ENCODE results near the gene CAMTA1.

CAMTA1 gene

DNA sequence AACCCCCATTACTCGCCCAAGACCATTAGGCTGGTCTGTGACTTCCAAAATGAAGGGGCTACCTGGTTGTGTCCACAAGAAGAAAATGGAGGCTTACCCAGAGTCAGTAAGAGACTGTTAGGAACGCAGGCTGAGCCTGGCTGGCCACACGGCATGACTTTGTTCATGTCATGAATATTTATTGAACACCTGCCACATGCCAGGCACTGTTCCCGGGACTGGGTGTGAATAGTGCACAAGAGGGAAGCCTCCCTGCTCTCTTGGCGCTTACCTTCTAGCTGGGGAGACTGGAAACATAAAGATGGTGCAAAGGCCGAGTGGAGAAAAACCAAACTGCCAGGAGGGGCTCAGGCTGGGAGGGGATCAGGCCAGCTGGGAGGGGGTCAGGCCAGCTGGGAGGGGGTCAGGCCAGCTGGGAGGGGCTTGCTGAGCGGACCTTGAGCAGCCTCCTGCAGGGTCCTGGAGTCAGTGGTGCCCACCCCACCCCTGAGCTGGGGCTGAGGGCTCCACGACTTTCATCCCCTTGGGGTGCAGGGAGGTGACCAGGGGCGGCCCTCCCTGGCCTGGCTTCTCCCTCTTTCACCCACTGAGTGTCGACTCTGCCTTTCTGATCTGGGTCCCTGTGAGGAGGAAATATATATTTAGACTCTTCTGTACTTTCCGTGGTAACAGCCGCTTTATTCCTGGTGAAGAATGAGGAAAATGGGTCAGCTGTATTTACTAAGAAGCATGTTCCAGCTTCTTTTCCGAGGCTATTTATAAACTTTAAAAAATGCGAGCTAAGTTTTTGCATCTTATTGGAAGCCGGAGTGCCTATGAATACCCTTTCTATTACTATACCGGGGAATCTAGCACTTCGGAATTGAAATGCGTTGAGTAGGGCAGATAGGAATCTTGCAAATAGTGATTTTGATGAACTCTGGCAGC, 139.0 kb downstream of the CAMTA1 start:
- TF ChIP-seq, protein P1, sequence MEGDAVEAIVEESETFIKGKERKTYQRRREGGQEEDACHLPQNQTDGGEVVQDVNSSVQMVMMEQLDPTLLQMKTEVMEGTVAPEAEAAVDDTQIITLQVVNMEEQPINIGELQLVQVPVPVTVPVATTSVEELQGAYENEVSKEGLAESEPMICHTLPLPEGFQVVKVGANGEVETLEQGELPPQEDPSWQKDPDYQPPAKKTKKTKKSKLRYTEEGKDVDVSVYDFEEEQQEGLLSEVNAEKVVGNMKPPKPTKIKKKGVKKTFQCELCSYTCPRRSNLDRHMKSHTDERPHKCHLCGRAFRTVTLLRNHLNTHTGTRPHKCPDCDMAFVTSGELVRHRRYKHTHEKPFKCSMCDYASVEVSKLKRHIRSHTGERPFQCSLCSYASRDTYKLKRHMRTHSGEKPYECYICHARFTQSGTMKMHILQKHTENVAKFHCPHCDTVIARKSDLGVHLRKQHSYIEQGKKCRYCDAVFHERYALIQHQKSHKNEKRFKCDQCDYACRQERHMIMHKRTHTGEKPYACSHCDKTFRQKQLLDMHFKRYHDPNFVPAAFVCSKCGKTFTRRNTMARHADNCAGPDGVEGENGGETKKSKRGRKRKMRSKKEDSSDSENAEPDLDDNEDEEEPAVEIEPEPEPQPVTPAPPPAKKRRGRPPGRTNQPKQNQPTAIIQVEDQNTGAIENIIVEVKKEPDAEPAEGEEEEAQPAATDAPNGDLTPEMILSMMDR (conservative IDR thresholded peaks at IDR 0.05; ENCODE audit: low read depth, low read length): no peak
- no peak for DNase-seq (ENCODE audit: low read depth)
- H3K4me3 ChIP-seq (ENCODE audit: low read length): no peak overlapping the region

DNA sequence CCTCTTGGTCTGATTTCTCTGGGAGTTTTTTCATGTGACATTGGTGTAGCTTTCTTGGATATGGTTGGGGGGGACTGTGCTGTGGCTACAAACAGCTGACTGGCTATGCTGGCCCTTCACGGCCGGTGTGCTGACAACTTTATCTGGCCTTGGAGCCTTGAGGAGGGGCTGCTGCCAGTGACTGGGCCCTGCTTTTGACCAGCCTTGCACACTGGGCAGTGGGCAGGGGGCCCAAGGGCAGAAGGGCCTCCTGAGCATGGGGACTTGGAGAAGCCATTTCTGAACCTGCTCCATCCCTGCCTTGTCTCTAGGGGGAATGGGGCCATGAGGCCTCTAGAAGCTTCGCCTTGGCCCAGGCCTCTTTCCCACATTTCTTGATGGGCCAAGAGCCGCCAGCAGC, 139.6 kb downstream of the CAMTA1 start:
- TF ChIP-seq, protein P1 (conservative IDR thresholded peaks at IDR 0.05; ENCODE audit: low read depth, low read length): no peak
- no peak overlapping the region for H3K4me3 ChIP-seq (ENCODE audit: low read length)
- no peak for DNase-seq (ENCODE audit: low read depth)

DNA sequence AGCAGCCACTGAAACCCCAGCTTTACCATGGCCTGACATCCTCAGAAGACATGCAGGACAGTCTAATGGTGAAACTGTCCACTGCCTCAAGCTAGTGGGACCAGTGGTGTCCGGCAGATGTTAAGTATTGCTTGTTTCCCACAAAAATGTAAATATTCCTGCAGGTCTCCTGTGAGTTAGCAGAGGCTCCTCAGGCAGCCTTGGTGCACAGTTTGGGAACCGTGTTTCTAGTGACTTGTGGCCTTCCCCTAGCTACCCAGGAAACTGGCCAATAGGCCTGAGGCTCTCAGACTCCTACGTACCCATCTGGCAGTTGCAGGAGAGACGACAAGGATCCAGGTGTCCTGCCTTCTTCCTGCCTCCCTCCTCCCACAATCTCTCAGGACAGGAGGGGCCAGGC, 142.4 kb downstream of the CAMTA1 start:
- no peak for DNase-seq (ENCODE audit: low read depth)
- no peak overlapping the region for H3K4me3 ChIP-seq (ENCODE audit: low read length)
- TF ChIP-seq, protein P1 (conservative IDR thresholded peaks at IDR 0.05; ENCODE audit: low read depth, low read length): no peak

DNA sequence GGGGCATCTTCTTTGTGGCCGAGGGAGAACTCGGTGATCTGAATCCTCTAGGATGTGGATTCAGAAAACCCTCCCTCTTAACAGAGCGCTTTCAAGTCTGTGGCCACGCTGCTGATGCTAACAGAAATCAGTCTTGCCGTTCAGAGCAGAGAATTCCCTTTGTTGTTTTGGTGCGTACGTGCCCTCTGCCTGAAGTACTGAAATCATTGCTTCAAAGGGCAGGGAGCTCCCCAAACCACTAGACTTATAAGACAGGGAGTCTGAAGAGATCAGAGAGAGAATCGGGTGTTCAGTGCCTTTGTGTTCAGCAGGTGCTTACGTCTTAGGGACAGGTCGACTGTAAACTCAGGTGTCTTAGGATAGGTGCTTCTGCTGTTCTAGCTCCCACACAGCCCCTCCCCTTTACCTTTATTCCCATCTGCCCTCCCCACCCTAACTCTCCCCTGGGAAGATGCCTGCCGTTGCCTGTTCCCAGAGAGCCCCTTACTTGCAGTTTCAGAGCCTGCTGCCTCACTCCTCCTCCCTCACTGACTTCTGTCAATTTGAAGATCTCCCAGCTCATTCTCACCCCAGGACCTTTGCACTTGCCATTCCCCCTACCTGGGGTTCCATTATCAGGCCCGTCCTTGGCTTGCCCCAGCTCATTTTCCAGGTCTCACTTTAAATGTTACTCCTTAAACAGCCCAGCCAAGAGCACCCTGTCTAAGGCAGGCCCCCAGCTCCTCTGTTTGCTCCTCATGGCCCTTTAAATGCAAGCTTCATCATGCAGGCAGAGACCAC, 143.0 kb downstream of the CAMTA1 start:
- no peak for DNase-seq (ENCODE audit: low read depth)
- TF ChIP-seq, protein P1 (conservative IDR thresholded peaks at IDR 0.05; ENCODE audit: low read depth, low read length): no peak
- no peak overlapping the region for H3K4me3 ChIP-seq (ENCODE audit: low read length)

DNA sequence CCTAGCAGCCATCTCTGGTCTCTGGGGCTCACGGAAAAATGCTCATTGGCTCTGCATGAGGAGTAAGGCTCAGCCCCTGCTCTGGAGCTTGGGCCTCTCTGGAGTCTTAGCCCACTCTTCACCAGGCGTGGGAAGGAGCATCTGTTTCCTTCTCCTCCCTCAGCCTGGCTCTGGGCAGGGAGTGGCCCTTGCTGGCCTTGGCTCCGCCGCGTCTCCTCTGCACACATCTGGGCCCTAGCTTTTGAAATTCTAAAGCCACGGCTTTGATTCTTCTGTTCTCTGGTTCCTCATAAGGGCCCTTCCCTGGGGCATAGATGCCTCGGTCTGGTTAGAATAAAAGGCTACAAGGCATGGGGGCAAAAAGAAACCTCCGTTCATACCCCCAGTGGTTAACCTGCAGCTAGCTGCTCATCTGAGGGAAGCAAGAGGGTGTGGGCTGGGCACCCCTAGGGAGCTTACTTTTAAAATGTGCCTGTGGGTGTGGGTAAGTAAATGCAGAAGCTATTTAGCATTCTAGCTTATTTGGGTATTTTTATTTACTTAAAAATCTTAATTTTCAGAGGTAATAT, 145.6 kb downstream of the CAMTA1 start:
- no peak for DNase-seq (ENCODE audit: low read depth)
- TF ChIP-seq, protein P1 (conservative IDR thresholded peaks at IDR 0.05; ENCODE audit: low read depth, low read length): no peak
- H3K4me3 ChIP-seq (ENCODE audit: low read length): no peak overlapping the region

DNA sequence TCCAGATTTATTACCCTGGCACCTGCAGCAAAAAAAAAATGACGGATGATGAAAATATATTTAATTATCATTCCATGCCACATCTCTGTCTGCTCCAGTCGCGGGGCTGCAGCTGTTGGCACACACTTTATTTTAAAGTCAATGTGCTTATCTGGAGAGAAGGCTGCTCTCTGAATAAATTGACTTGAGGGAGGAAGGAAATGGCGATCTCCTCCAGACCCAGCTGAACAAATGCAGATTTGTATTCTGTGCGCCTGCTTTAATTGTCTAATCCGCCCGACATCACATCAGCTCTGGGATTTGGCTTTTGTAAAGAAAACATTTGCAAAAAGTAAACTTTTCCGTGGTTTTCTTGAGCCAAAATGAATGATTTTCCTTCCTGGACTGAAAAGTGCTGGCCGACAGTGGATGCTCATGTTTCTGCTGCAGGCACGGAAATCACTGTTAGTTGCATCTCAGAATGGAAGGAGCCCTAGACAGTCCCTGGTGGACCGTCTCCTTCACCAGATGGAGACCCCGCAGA, 150.2 kb downstream of the CAMTA1 start:
- TF ChIP-seq, protein P1 (conservative IDR thresholded peaks at IDR 0.05; ENCODE audit: low read depth, low read length): no peak
- no peak for DNase-seq (ENCODE audit: low read depth)
- H3K4me3 ChIP-seq (ENCODE audit: low read length): no peak overlapping the region

All from retinal pigment epithelial cell (primary cell).